Adrenal gland (tissue), 5 donors: Measurements from ENCODE around the gene YAP1.

Experiments
- POLR2A ChIP-seq, 2 donors: fragments of 450-650 bp; IDR thresholded peaks; one replicate each; pipeline ENCODE4 v1.6.1; 2017; ENCODE audit warnings: antibody characterized with exemption in 2 of 2, mild to moderate bottlenecking in 2 of 2, moderate library complexity in 1 of 2
- TF ChIP-seq, protein P1 (sequence below), 6 experiments: fragments of 450-650 bp in 4 of 6; fragments of 200-600 bp in 2 of 6; sonication (generic) in 1 of 6; IDR thresholded peaks; 1 replicate in 5 of 6; 2 replicates in 1 of 6; pipeline versions ENCODE4 v1.5.1 to v1.8.0; 2016 to 2021; ENCODE audit warnings: antibody characterized with exemption in 6 of 6, mild to moderate bottlenecking in 2 of 6, moderate library complexity in 1 of 6
- donor health status: DM: no; HTN: no; CAD: no.

DNA sequence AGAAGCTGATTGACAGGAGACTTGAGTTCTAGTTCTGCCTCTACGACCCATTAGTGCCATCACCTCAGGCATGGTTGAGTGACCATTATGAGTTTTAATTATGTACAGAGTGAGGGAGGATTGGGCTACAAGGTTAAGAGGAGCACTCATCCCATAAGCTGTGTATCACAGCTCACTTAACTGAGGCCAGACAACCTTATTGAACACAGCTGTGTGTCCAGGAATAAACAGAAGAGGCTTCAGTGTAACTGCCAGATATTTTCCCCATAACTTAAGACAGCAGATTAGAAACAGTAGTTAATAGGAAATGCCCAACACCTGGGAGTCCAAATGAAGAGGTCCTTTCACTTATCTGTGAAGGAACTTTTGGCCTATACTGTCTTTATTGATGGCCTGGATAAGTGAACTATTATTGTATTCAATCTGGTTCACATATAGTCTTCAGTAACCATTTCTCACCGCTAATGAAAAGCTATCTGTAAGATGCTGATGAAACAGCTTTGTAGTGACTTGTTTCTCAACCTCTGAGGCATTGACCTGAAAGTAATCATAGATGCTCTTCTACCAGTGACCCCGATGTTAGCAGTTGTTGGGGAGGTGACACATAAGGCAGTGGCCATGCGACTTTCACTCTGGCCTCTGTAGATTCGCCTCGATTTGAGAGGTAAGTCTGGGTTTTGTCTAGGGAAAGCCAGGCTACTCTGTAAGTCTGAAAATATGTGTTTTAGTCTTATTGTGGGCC lies 41.7 kb downstream of the YAP1 start:
- no peak for TF ChIP-seq POLR2A (IDR thresholded peaks at IDR 0.05)
- TF ChIP-seq, protein P1, sequence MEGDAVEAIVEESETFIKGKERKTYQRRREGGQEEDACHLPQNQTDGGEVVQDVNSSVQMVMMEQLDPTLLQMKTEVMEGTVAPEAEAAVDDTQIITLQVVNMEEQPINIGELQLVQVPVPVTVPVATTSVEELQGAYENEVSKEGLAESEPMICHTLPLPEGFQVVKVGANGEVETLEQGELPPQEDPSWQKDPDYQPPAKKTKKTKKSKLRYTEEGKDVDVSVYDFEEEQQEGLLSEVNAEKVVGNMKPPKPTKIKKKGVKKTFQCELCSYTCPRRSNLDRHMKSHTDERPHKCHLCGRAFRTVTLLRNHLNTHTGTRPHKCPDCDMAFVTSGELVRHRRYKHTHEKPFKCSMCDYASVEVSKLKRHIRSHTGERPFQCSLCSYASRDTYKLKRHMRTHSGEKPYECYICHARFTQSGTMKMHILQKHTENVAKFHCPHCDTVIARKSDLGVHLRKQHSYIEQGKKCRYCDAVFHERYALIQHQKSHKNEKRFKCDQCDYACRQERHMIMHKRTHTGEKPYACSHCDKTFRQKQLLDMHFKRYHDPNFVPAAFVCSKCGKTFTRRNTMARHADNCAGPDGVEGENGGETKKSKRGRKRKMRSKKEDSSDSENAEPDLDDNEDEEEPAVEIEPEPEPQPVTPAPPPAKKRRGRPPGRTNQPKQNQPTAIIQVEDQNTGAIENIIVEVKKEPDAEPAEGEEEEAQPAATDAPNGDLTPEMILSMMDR (IDR thresholded peaks at IDR 0.05): no peak
